Stimulated activated naive B cell treated with anti-CD40 and anti-IgM and Interleukin-4, amounts not matched to agents 10 μg/mL and 1 μg/mL and 100 μg/mL, for 72 hours (primary cell): ENCODE measurements around the gene ANXA10.

Source experiments
- ATAC-seq, 2 donors: fragments of 150-1000 bp; cut with Tn5 transposase; replicated peaks; 2 replicates each; pipeline ENCODE4 v1.10.0; 2021; ENCODE audit warnings: moderate library complexity in 1 of 2
- DNase-seq: peaks from one replicate; pipeline ENCODE4 v3.0.0; 2021
- H3K27ac Mint-ChIP-seq: one replicate; pipeline ENCODE4 v1.8.0; 2022; ENCODE audit warnings: mild to moderate bottlenecking, mixed read lengths
- H3K27me3 Mint-ChIP-seq, 2 donors: one replicate each; pipeline ENCODE4 v1.8.0; 2022; ENCODE audit warnings: mixed read lengths in 2 of 2
- H3K36me3 Mint-ChIP-seq, 2 donors: one replicate each; pipeline ENCODE4 v1.8.0; 2022; ENCODE audit warnings: mixed read lengths in 2 of 2, mild to moderate bottlenecking in 1 of 2
- H3K4me1 Mint-ChIP-seq, 2 donors: one replicate each; pipeline ENCODE4 v1.8.0; 2022; ENCODE audit warnings: mixed read lengths in 2 of 2, mild to moderate bottlenecking in 1 of 2
- H3K4me3 Mint-ChIP-seq, 2 donors: one replicate each; pipeline ENCODE4 v1.8.0; 2022; ENCODE audit warnings: mild to moderate bottlenecking in 2 of 2, mixed read lengths in 2 of 2, moderate library complexity in 1 of 2
- H3K9me3 Mint-ChIP-seq, 2 donors: one replicate each; pipeline ENCODE4 v1.8.0; 2022; ENCODE audit warnings: mixed read lengths in 2 of 2, mild to moderate bottlenecking in 1 of 2

The ANXA10 gene

GRCh38 chr4:168092176-168092712 is at the start of gene ANXA10:
TSS of gene ANXA10 (plus strand) at chr4:168092537. CDS start at chr4:168092701, 164 bp downstream.
- ATAC-seq (no peak), DNase-seq (no peak)
- no peaks in the 10 kb centered on the region for H3K36me3 Mint-ChIP-seq
- no peak within 1 kb of the TSS for H3K4me3 Mint-ChIP-seq
- H3K27me3 Mint-ChIP-seq = no peaks in the 10 kb centered on the region
- H3K4me1 Mint-ChIP-seq = no peaks in the 10 kb centered on the region
- peaks cover 6% of the 10 kb centered on the region in 2 donors for H3K9me3 Mint-ChIP-seq
- H3K27ac Mint-ChIP-seq = no peak within 1 kb of the TSS

GRCh38 chr4:168045354-168045753 is 47.0 kb upstream of the ANXA10 start:
- Mint-ChIP-seq H3K36me3 (no peaks in the 10 kb centered on the region), H3K4me1 (no peaks in the 10 kb centered on the region), H3K4me3 (no peak overlapping the region), H3K27me3 (no peaks in the 10 kb centered on the region), H3K9me3 (peaks cover 9% of the 10 kb centered on the region in 2 donors), H3K27ac (no peak overlapping the region)
- DNase-seq = no peak
- no peak for ATAC-seq

GRCh38 chr4:168050002-168050401 is 42.3 kb upstream of the ANXA10 start:
- ATAC-seq = no peak
- no peaks in the 10 kb centered on the region for H3K27me3 Mint-ChIP-seq
- H3K9me3 Mint-ChIP-seq = peaks cover 9 to 11% of the 10 kb centered on the region in 2 donors
- no peaks in the 10 kb centered on the region for H3K4me1 Mint-ChIP-seq
- no peaks in the 10 kb centered on the region for H3K36me3 Mint-ChIP-seq
- DNase-seq = no peak
- no peak overlapping the region for H3K27ac Mint-ChIP-seq
- no peak overlapping the region for H3K4me3 Mint-ChIP-seq

- no peaks in the 10 kb centered on the region for H3K27me3 Mint-ChIP-seq
- no peak overlapping the region for H3K4me3 Mint-ChIP-seq
- no peak for DNase-seq
- H3K4me1 Mint-ChIP-seq = no peaks in the 10 kb centered on the region
- peaks cover 9% of the 10 kb centered on the region in 2 donors for H3K9me3 Mint-ChIP-seq
- no peak for ATAC-seq
- no peak overlapping the region for H3K27ac Mint-ChIP-seq
- H3K36me3 Mint-ChIP-seq = no peaks in the 10 kb centered on the region
Measured at GRCh38 chr4:168051526-168051925, 40.8 kb upstream of the ANXA10 start.

- no peak overlapping the region for H3K27ac Mint-ChIP-seq
- no peaks in the 10 kb centered on the region for H3K9me3 Mint-ChIP-seq
- ATAC-seq = no peak
- H3K4me3 Mint-ChIP-seq = no peak overlapping the region
- DNase-seq = no peak
- H3K27me3 Mint-ChIP-seq = no peaks in the 10 kb centered on the region
- no peaks in the 10 kb centered on the region for H3K36me3 Mint-ChIP-seq
- H3K4me1 Mint-ChIP-seq = no peaks in the 10 kb centered on the region
Measured at GRCh38 chr4:168057412-168057811, 34.9 kb upstream of the ANXA10 start.

GRCh38 chr4:168059251-168059650 is 33.1 kb upstream of the ANXA10 start:
- DNase-seq (no peak), ATAC-seq (no peak)
- H3K4me1 Mint-ChIP-seq = no peaks in the 10 kb centered on the region
- H3K27ac Mint-ChIP-seq = no peak overlapping the region
- no peak overlapping the region for H3K4me3 Mint-ChIP-seq
- H3K36me3 Mint-ChIP-seq = no peaks in the 10 kb centered on the region
- no peaks in the 10 kb centered on the region for H3K27me3 Mint-ChIP-seq
- no peaks in the 10 kb centered on the region for H3K9me3 Mint-ChIP-seq

GRCh38 chr4:168063031-168063430 is 29.3 kb upstream of the ANXA10 start:
- no peaks in the 10 kb centered on the region for H3K9me3 Mint-ChIP-seq
- no peak overlapping the region for H3K4me3 Mint-ChIP-seq

GRCh38 chr4:168070903-168071302 is 21.4 kb upstream of the ANXA10 start:
- Mint-ChIP-seq H3K9me3 (peaks cover 4 to 5% of the 10 kb centered on the region in 2 donors), H3K4me1 (no peaks in the 10 kb centered on the region)

More at GRCh38 chr4:168063031-168063430, 29.3 kb upstream of the ANXA10 start:
- Mint-ChIP-seq H3K27me3 (no peaks in the 10 kb centered on the region), H3K27ac (no peak overlapping the region), H3K4me1 (no peaks in the 10 kb centered on the region), H3K36me3 (no peaks in the 10 kb centered on the region)
- DNase-seq (no peak), ATAC-seq (no peak)

GRCh38 chr4:168071304-168071703 is 21.0 kb upstream of the ANXA10 start:
- no peaks in the 10 kb centered on the region for H3K4me1 Mint-ChIP-seq
- H3K36me3 Mint-ChIP-seq = no peaks in the 10 kb centered on the region
- DNase-seq (no peak), ATAC-seq (no peak)
- H3K27me3 Mint-ChIP-seq = no peaks in the 10 kb centered on the region
- H3K4me3 Mint-ChIP-seq = no peak overlapping the region
- peaks cover 4 to 5% of the 10 kb centered on the region in 2 donors for H3K9me3 Mint-ChIP-seq
- no peak overlapping the region for H3K27ac Mint-ChIP-seq

More at GRCh38 chr4:168070903-168071302, 21.4 kb upstream of the ANXA10 start:
- no peaks in the 10 kb centered on the region for H3K27me3 Mint-ChIP-seq
- ATAC-seq = no peak
- no peak overlapping the region for H3K27ac Mint-ChIP-seq
- no peak overlapping the region for H3K4me3 Mint-ChIP-seq
- H3K36me3 Mint-ChIP-seq = no peaks in the 10 kb centered on the region
- DNase-seq = no peak

GRCh38 chr4:168074861-168075260 is 17.5 kb upstream of the ANXA10 start:
- DNase-seq (no peak), ATAC-seq (no peak)
- Mint-ChIP-seq H3K36me3 (no peaks in the 10 kb centered on the region), H3K27ac (no peak overlapping the region), H3K9me3 (no peaks in the 10 kb centered on the region), H3K27me3 (no peaks in the 10 kb centered on the region), H3K4me1 (no peaks in the 10 kb centered on the region), H3K4me3 (no peak overlapping the region)

GRCh38 chr4:168076989-168077725 is 15.2 kb upstream of the ANXA10 start:
- no peak overlapping the region for H3K4me3 Mint-ChIP-seq

GRCh38 chr4:168077726-168078239 is 14.6 kb upstream of the ANXA10 start:
- Mint-ChIP-seq H3K27ac (no peak overlapping the region), H3K4me3 (no peak overlapping the region), H3K27me3 (no peaks in the 10 kb centered on the region), H3K9me3 (no peaks in the 10 kb centered on the region), H3K36me3 (no peaks in the 10 kb centered on the region), H3K4me1 (no peaks in the 10 kb centered on the region)
- ATAC-seq (no peak), DNase-seq (no peak)

More at GRCh38 chr4:168076989-168077725, 15.2 kb upstream of the ANXA10 start:
- peak; percentile 59 to 66 for ATAC-seq
- no peaks in the 10 kb centered on the region for H3K27me3 Mint-ChIP-seq
- no peak overlapping the region for H3K27ac Mint-ChIP-seq
- no peaks in the 10 kb centered on the region for H3K4me1 Mint-ChIP-seq
- DNase-seq = peak; percentile 11
- no peaks in the 10 kb centered on the region for H3K36me3 Mint-ChIP-seq
- H3K9me3 Mint-ChIP-seq = no peaks in the 10 kb centered on the region

GRCh38 chr4:168082379-168082778 is 10.0 kb upstream of the ANXA10 start:
- Mint-ChIP-seq H3K27me3 (no peaks in the 10 kb centered on the region), H3K27ac (no peak overlapping the region), H3K4me3 (no peak overlapping the region), H3K4me1 (no peaks in the 10 kb centered on the region), H3K9me3 (peaks cover 2 to 4% of the 10 kb centered on the region in 2 donors), H3K36me3 (no peaks in the 10 kb centered on the region)
- no peak for DNase-seq
- no peak for ATAC-seq

- no peak for ATAC-seq
- Mint-ChIP-seq H3K9me3 (peaks cover 0 to 2% of the 10 kb centered on the region in 2 donors), H3K4me1 (no peaks in the 10 kb centered on the region), H3K27me3 (no peaks in the 10 kb centered on the region), H3K36me3 (no peaks in the 10 kb centered on the region), H3K27ac (no peak overlapping the region), H3K4me3 (no peak overlapping the region)
- DNase-seq = no peak
Measured at GRCh38 chr4:168095776-168096406, 3.6 kb downstream of the ANXA10 start.

GRCh38 chr4:168096407-168096784 is 4.1 kb downstream of the ANXA10 start:
- Mint-ChIP-seq H3K36me3 (no peaks in the 10 kb centered on the region), H3K9me3 (peaks cover 0 to 2% of the 10 kb centered on the region in 2 donors), H3K27ac (no peak overlapping the region), H3K27me3 (no peaks in the 10 kb centered on the region), H3K4me3 (no peak overlapping the region), H3K4me1 (no peaks in the 10 kb centered on the region)
- ATAC-seq = no peak
- DNase-seq = no peak
